OCI-LY7 (cell line): Measurements from ENCODE around the gene NIPAL1. TPM values are rescaled to one million over a fixed set of nuclear protein-coding genes. Genes with fewer than 3 reads are reported as not detected.
A peak's percentile ranks its signal among the peaks of the same experiment; 100 is the strongest.

Experiments
- BruUV-seq: library from RNA; stranded (reverse); fragments of 400-500 nt; replicated peaks from 2 replicates; lab custom pipeline; 2021; lab: Mats Ljungman, UMichigan
- CTCF ChIA-PET: fragments of 300-600 bp; sonication (Branson Sonifier 250); formaldehyde crosslinking; loops from one replicate; lab custom pipeline; 2022; ENCODE audit warnings: antibody characterized with exemption; ENCODE audit not compliant: unreplicated experiment; lab: Charles Lee
- POLR2A ChIA-PET: fragments of 300-600 bp; sonication (Branson Sonifier 250); formaldehyde crosslinking; loops from one replicate; lab custom pipeline; 2022; ENCODE audit warnings: antibody characterized with exemption; lab: Charles Lee
- DNase-seq: peaks from one replicate; pipeline ENCODE4 v3.0.0-alpha.2; 2015; ENCODE audit warnings: low spot score
- H2AFZ ChIP-seq: fragments of 200-600 bp; sonication (generic), shearing (Covaris generic); 2 replicates; pipeline ENCODE4 v1.6.1; 2014; ENCODE audit warnings: mild to moderate bottlenecking, antibody characterized with exemption, low read length, moderate library complexity
- H3K27ac ChIP-seq: fragments of 200-600 bp; sonication (generic); 2 replicates; pipeline ENCODE4 v1.5.1; 2014; ENCODE audit warnings: mixed run types, low read depth, mild to moderate bottlenecking, moderate library complexity, low read length, inconsistent platforms; ENCODE audit not compliant: poor library complexity, severe bottlenecking
- H3K36me3 ChIP-seq: fragments of 200-600 bp; sonication (generic); 2 replicates; pipeline ENCODE4 v1.6.1; 2014; ENCODE audit warnings: mild to moderate bottlenecking, antibody characterized with exemption, low read length, moderate library complexity, mixed read lengths; ENCODE audit not compliant: insufficient read depth
- H3K4me1 ChIP-seq: fragments of 200-600 bp; sonication (generic); 2 replicates; pipeline ENCODE4 v1.5.1; 2014; ENCODE audit warnings: mild to moderate bottlenecking, low read length; ENCODE audit not compliant: insufficient read depth, poor library complexity, severe bottlenecking
- H3K4me2 ChIP-seq: fragments of 200-600 bp; sonication (generic); 2 replicates; pipeline ENCODE4 v1.6.1; 2014; ENCODE audit warnings: mild to moderate bottlenecking, low read length
- H3K4me3 ChIP-seq: fragments of 200-600 bp; sonication (generic); 2 replicates; pipeline ENCODE4 v1.5.1; 2014; ENCODE audit warnings: mild to moderate bottlenecking, low read depth, low read length; ENCODE audit not compliant: poor library complexity, severe bottlenecking
- H3K79me2 ChIP-seq: fragments of 200-600 bp; sonication (generic); 2 replicates; pipeline ENCODE4 v1.6.1; 2016; ENCODE audit warnings: low read depth, mild to moderate bottlenecking, low read length, moderate library complexity, mixed read lengths; ENCODE audit not compliant: insufficient read depth
- H3K9me2 ChIP-seq: fragments of 200-600 bp; sonication (generic); 2 replicates; pipeline ENCODE4 v1.6.1; 2016; ENCODE audit warnings: mild to moderate bottlenecking, low read length, mixed read lengths; ENCODE audit not compliant: insufficient read depth
- H3K9me3 ChIP-seq: fragments of 200-600 bp; sonication (generic); 2 replicates; pipeline ENCODE4 v1.6.1; 2014; ENCODE audit warnings: mild to moderate bottlenecking, mixed run types, low read length, mixed read lengths
- H4K20me1 ChIP-seq: fragments of 200-600 bp; sonication (generic); 2 replicates; pipeline ENCODE4 v1.6.1; 2014; ENCODE audit warnings: mild to moderate bottlenecking, antibody characterized with exemption, low read length, moderate library complexity, mixed read lengths; ENCODE audit not compliant: insufficient read depth
- CTCF ChIP-seq: fragments of 200-600 bp; sonication (generic); conservative IDR thresholded peaks from 2 replicates; pipeline ENCODE4 v1.5.1; 2014; ENCODE audit warnings: mild to moderate bottlenecking, antibody characterized with exemption, low read length, moderate library complexity, mixed read lengths
- EZH2phosphoT487 ChIP-seq: fragments of 200-600 bp; sonication (generic); IDR thresholded peaks from 2 replicates; pipeline ENCODE4 v1.6.1; 2018; ENCODE audit warnings: low read depth, borderline replicate concordance, mild to moderate bottlenecking, mixed run types, antibody characterized with exemption, low read length, moderate library complexity, mixed read lengths
- intact Hi-C: fragments of 100-400 bp; cut with micrococcal nuclease; formaldehyde crosslinking; loops from one replicate; pipeline ENCODE4 v1.10.0; 2022; ENCODE audit not compliant: unreplicated experiment
- total RNA-seq, 2 experiments: library from RNA; depleted of rRNA in 1 of 2; stranded (reverse); fragments of >200 nt in 1 of 2; shearing (Covaris generic) in 1 of 2; gene quantifications; 2 replicates each; pipeline ENCODE4 v1.2.3, GENCODE V29; 2014 to 2022

NIPAL1 gene
- total RNA-seq, 2 experiments from 2014 or later, result 0.28 to 1.9 TPM

- peak overlapping the region; percentile 25 for H3K27ac ChIP-seq
- TF ChIP-seq EZH2phosphoT487 (no peak), CTCF (no peak)
- H3K36me3 ChIP-seq, result no peaks in the 10 kb centered on the region
- no peaks in the 10 kb centered on the region for H4K20me1 ChIP-seq
- no peaks in the 10 kb centered on the region for H3K9me2 ChIP-seq
- peaks cover 82% of the 10 kb centered on the region for H3K4me1 ChIP-seq
- intact Hi-C loops, result no loop called here
- peak overlapping the region; percentile 80 for H2AFZ ChIP-seq
- POLR2A ChIA-PET, result interaction anchor here (0.6 to 3.8 kb wide), 6 partner anchors 8 to 918 kb away, joined by 3 to 35 read pairs (median 4); no protein-coding TSS in a partner anchor
- DNase-seq, result no peak
- H3K79me2 ChIP-seq, result no peaks in the 10 kb centered on the region
- no peaks in the 10 kb centered on the region for H3K9me3 ChIP-seq
- peak overlapping the region; percentile 80 for H3K4me2 ChIP-seq
- CTCF ChIA-PET, result no interaction called here
- peak overlapping the region; percentile 22 for H3K4me3 ChIP-seq
- BruUV-seq, result no TSS peak
Measured at GRCh38 chr4:48043504-48043903, 26.9 kb downstream of the NIPAL1 start.

- Histone ChIP-seq H2AFZ (peak overlapping the region; percentile 69; the same call in 1 of the 2 replicates), H3K27ac (peak overlapping the region; percentile 47), H3K36me3 (no peaks in the 10 kb centered on the region), H3K4me1 (peaks cover 83% of the 10 kb centered on the region), H3K4me3 (peak overlapping the region; percentile 36), H3K4me2 (peak overlapping the region; percentile 80), H3K9me2 (no peaks in the 10 kb centered on the region), H4K20me1 (no peaks in the 10 kb centered on the region), H3K79me2 (no peaks in the 10 kb centered on the region), H3K9me3 (no peaks in the 10 kb centered on the region)
- CTCF ChIA-PET, result interaction anchor here (4.5 kb wide), 1 partner anchor 10 kb away, joined by 23 read pairs; no protein-coding TSS in a partner anchor
- POLR2A ChIA-PET, result interaction anchor here (0.6 to 7.7 kb wide), 3 partner anchors 11 to 43 kb away, joined by 3 to 194 read pairs (median 6); no protein-coding TSS in a partner anchor
- no peak for DNase-seq
- no TSS peak for BruUV-seq
- intact Hi-C loops, result no loop called here
- TF ChIP-seq EZH2phosphoT487 (no peak), CTCF (no peak)
Measured at GRCh38 chr4:48044298-48044697, 27.7 kb downstream of the NIPAL1 start.

GRCh38 chr4:48046059-48046458, 29.5 kb downstream of the NIPAL1 start:
- Histone ChIP-seq H3K79me2 (no peaks in the 10 kb centered on the region), H2AFZ (peak overlapping the region; percentile 20; the same call in 1 of the 2 replicates), H3K4me1 (peaks cover 86% of the 10 kb centered on the region), H3K4me2 (peak overlapping the region; percentile 80), H3K9me2 (no peaks in the 10 kb centered on the region), H3K4me3 (peak overlapping the region; percentile 43), H3K27ac (peak overlapping the region; percentile 85), H3K9me3 (no peaks in the 10 kb centered on the region), H4K20me1 (no peaks in the 10 kb centered on the region), H3K36me3 (no peaks in the 10 kb centered on the region)
- CTCF ChIA-PET, result interaction anchor here (4.5 kb wide), 1 partner anchor 12 kb away, joined by 23 read pairs; no protein-coding TSS in a partner anchor
- DNase-seq, result no peak
- POLR2A ChIA-PET, result interaction anchor here (0.9 to 7.7 kb wide), 2 partner anchors 13 to 131 kb away, joined by 3 to 194 read pairs; partner anchors contain the start of gene NFXL1
- no peak for TF ChIP-seq EZH2phosphoT487
- no TSS peak for BruUV-seq
- intact Hi-C loops, result loop anchor here (2.0 kb wide), 3 partner anchors 13 to 225 kb away; partner anchors contain the start of genes CNGA1 and NIPAL1
